NCI-H526 treated with DMSO at 0.1 percent for 48 hours (cell line): ENCODE measurements around the gene PALLD.
"Not testable (repeated sequence)": the region's sequence is repeated elsewhere in the genome, so short reads cannot be mapped to it uniquely, and the experiment has no call there.

Source experiments
- DNase-seq: peaks from one replicate; lab custom pipeline; 2025; lab: John Stamatoyannopoulos, UW

PALLD gene

GRCh38 chr4:168914095-168914494, 417.2 kb downstream of the PALLD start:
- DNase-seq, result no peak

- no peak for DNase-seq
Measured at GRCh38 chr4:168917138-168917779, 420.4 kb downstream of the PALLD start.

- DNase-seq, result no peak
Measured at GRCh38 chr4:168919706-168920324, 423.0 kb downstream of the PALLD start.

- no peak for DNase-seq
Measured at GRCh38 chr4:168920441-168921065, 423.7 kb downstream of the PALLD start.

GRCh38 chr4:168923526-168924194, 426.8 kb downstream of the PALLD start:
- DNase-seq, result peak; percentile 66

- no peak for DNase-seq
Measured at GRCh38 chr4:168924667-168925066, 427.8 kb downstream of the PALLD start.

- DNase-seq, result no peak
Measured at GRCh38 chr4:168925789-168926490, 429.1 kb downstream of the PALLD start.

GRCh38 chr4:168928346-168928745, 431.5 kb downstream of the PALLD start:
- no peak for DNase-seq

GRCh38 chr4:168928875-168929274, 432.0 kb downstream of the PALLD start:
- DNase-seq, result no peak

GRCh38 chr4:168930413-168931196, 433.8 kb downstream of the PALLD start:
- no peak for DNase-seq

- no peak for DNase-seq
Measured at GRCh38 chr4:168931215-168931650, 434.4 kb downstream of the PALLD start.

GRCh38 chr4:168932138-168932537, 435.3 kb downstream of the PALLD start:
- no peak for DNase-seq

- DNase-seq, result no peak
Measured at GRCh38 chr4:168933423-168933822, 436.6 kb downstream of the PALLD start.

GRCh38 chr4:168937473-168937872, 440.6 kb downstream of the PALLD start:
- not testable (repeated sequence) for DNase-seq

GRCh38 chr4:168942985-168943384, 446.1 kb downstream of the PALLD start:
- DNase-seq, result no peak

GRCh38 chr4:168945291-168945690, 448.4 kb downstream of the PALLD start:
- no peak for DNase-seq

GRCh38 chr4:168952821-168953246, 456.0 kb downstream of the PALLD start:
- DNase-seq, result not testable (repeated sequence)

GRCh38 chr4:168955674-168956073, 458.8 kb downstream of the PALLD start:
- DNase-seq, result no peak

GRCh38 chr4:168960716-168961115, 463.9 kb downstream of the PALLD start:
- DNase-seq, result no peak

- no peak for DNase-seq
Measured at GRCh38 chr4:168972596-168972995, 475.7 kb downstream of the PALLD start.
